GOT3 (cell line): ENCODE results near the gene DHX57.

Experiments
- DNase-seq: peaks from one replicate; lab custom pipeline; 2025; ENCODE audit warnings: mixed read lengths; lab: John Stamatoyannopoulos, UW

DHX57 gene

GRCh38 chr2:38875576-38876367 lies at the start of gene DHX57, which contains the start of gene MORN2:
Gene DHX57, minus strand, starts transcription at chr2:38875934. Its CDS starts 7,529 bp downstream, at chr2:38868405.
Gene MORN2, plus strand, starts transcription at chr2:38875976.
- peak; percentile 40 for DNase-seq

- no peak for DNase-seq
Observed at GRCh38 chr2:38922902-38923301, 47.2 kb upstream of the DHX57 start.

GRCh38 chr2:38922389-38922788 lies 46.7 kb upstream of the DHX57 start:
- no peak for DNase-seq

GRCh38 chr2:38912619-38913018 lies 36.9 kb upstream of the DHX57 start:
- DNase-seq, result no peak

- no peak for DNase-seq
Observed at GRCh38 chr2:38911191-38911590, 35.5 kb upstream of the DHX57 start.

- DNase-seq, result no peak
Observed at GRCh38 chr2:38909872-38910271, 34.1 kb upstream of the DHX57 start.

- no peak for DNase-seq
Observed at GRCh38 chr2:38907743-38908562, 32.2 kb upstream of the DHX57 start.

- no peak for DNase-seq
Observed at GRCh38 chr2:38907242-38907641, 31.5 kb upstream of the DHX57 start.

GRCh38 chr2:38905251-38905650 lies 29.5 kb upstream of the DHX57 start:
- no peak for DNase-seq

GRCh38 chr2:38900726-38901125 lies 25.0 kb upstream of the DHX57 start:
- no peak for DNase-seq

GRCh38 chr2:38898256-38898655 lies 22.5 kb upstream of the DHX57 start:
- DNase-seq, result no peak

- DNase-seq, result no peak
Observed at GRCh38 chr2:38892819-38893218, 17.1 kb upstream of the DHX57 start.

- no peak for DNase-seq
Observed at GRCh38 chr2:38889575-38889974, 13.8 kb upstream of the DHX57 start, which contains the start of gene ARHGEF33. Gene ARHGEF33, plus strand, starts transcription at chr2:38889875. Its CDS starts 29,573 bp downstream, at chr2:38919448.

GRCh38 chr2:38889045-38889444 lies 13.3 kb upstream of the DHX57 start:
- DNase-seq, result no peak

- DNase-seq, result no peak
Observed at GRCh38 chr2:38887902-38888554, 12.3 kb upstream of the DHX57 start.

- DNase-seq, result no peak
Observed at GRCh38 chr2:38887347-38887746, 11.6 kb upstream of the DHX57 start.

GRCh38 chr2:38886063-38886462 lies 10.3 kb upstream of the DHX57 start:
- no peak for DNase-seq

GRCh38 chr2:38876407-38876806 lies 673 bp upstream of the DHX57 start:
- no peak for DNase-seq

- no peak for DNase-seq
Observed at GRCh38 chr2:38875227-38875575, 533 bp downstream of the DHX57 start.

- no peak for DNase-seq
Observed at GRCh38 chr2:38873763-38874162, 2.0 kb downstream of the DHX57 start.

- DNase-seq, result no peak
Observed at GRCh38 chr2:38871432-38871831, 4.3 kb downstream of the DHX57 start.

GRCh38 chr2:38866773-38867443 lies 8.8 kb downstream of the DHX57 start:
- DNase-seq, result no peak
